ENCODE measurements around the gene C1QTNF12. TPM values are rescaled to one million over a fixed set of nuclear protein-coding genes. Genes with fewer than 3 reads are reported as not detected.

C1QTNF12 gene
- total RNA-seq, 2 experiments from 2014 or later = 2.6 to 4.9 TPM

- no peak overlapping the region for H3K4me3 Mint-ChIP-seq
- no peak overlapping the region for H3K27ac Mint-ChIP-seq
- ChIA-PET POLR2A (interaction anchor here (1.4 kb wide), 1 partner anchor 24 kb away, joined by 4 read pairs; no protein-coding TSS in a partner anchor), CTCF (no interaction called here)
- no peaks in the 10 kb centered on the region for H3K9me3 Mint-ChIP-seq
- peak; percentile 52 for ATAC-seq
- intact Hi-C loops (cut with micrococcal nuclease) = no loop called here
- no peaks in the 10 kb centered on the region for H3K36me3 Mint-ChIP-seq (ENCODE audit: low read depth)
- peak; percentile 40 for DNase-seq
- peaks cover 2% of the 10 kb centered on the region for H3K4me1 Mint-ChIP-seq (ENCODE audit: low read depth)
- H3K27me3 Mint-ChIP-seq = no peaks in the 10 kb centered on the region
- no peak for TF ChIP-seq CTCF (IDR thresholded peaks at IDR 0.05)
Measured at GRCh38 chr1:1281533-1282321, 35.2 kb upstream of the C1QTNF12 start.

GRCh38 chr1:1280782-1281481, 34.4 kb upstream of the C1QTNF12 start:
- TF ChIP-seq CTCF (IDR thresholded peaks at IDR 0.05) = no peak
- intact Hi-C loops (cut with micrococcal nuclease) = no loop called here
- Mint-ChIP-seq H3K36me3 (ENCODE audit: low read depth) (no peaks in the 10 kb centered on the region), H3K4me3 (no peak overlapping the region), H3K27me3 (no peaks in the 10 kb centered on the region), H3K4me1 (ENCODE audit: low read depth) (peaks cover 2% of the 10 kb centered on the region), H3K9me3 (no peaks in the 10 kb centered on the region), H3K27ac (no peak overlapping the region)
- no peak for ATAC-seq
- CTCF ChIA-PET = no interaction called here
- no peak for DNase-seq
- POLR2A ChIA-PET = interaction anchor here (1.4 kb wide), 1 partner anchor 23 kb away, joined by 4 read pairs; no protein-coding TSS in a partner anchor

- no peaks in the 10 kb centered on the region for H3K36me3 Mint-ChIP-seq (ENCODE audit: low read depth)
- H3K27ac Mint-ChIP-seq = no peak overlapping the region
- DNase-seq (no peak), ATAC-seq (no peak)
- TF ChIP-seq CTCF (IDR thresholded peaks at IDR 0.05) = no peak
- H3K9me3 Mint-ChIP-seq = no peaks in the 10 kb centered on the region
- ChIA-PET CTCF (interaction anchor here (1.1 to 1.2 kb wide), 2 partner anchors 11 to 157 kb away, joined by 3 read pairs; no protein-coding TSS in a partner anchor), POLR2A (no interaction called here)
- no peak overlapping the region for H3K4me3 Mint-ChIP-seq
- no peaks in the 10 kb centered on the region for H3K27me3 Mint-ChIP-seq
- intact Hi-C loops (cut with micrococcal nuclease) = no loop called here
- H3K4me1 Mint-ChIP-seq (ENCODE audit: low read depth) = peaks cover 7% of the 10 kb centered on the region
Measured at GRCh38 chr1:1279028-1279427, 32.5 kb upstream of the C1QTNF12 start.

DNA sequence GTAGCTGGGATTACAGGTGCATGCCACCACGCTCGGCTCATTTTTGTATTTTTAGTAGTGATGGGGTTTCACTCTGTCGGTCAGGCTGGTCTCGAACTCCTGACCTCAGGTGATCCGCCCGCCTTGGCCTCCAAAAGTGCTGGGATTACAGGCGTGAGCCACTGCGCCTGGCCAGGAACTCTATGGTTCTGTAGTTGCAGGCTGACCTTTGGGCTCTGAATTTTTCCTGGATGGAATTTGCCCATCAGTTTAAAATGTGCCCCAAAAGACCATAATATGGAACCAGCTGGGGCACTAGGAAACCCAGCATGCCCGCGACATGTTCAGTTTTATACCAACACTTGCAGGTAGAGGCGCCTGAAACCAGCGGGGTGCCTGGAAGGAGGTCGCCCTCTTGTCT, 32.1 kb upstream of the C1QTNF12 start:
- H3K36me3 Mint-ChIP-seq (ENCODE audit: low read depth) = no peaks in the 10 kb centered on the region
- POLR2A ChIA-PET = no interaction called here
- no peak for TF ChIP-seq CTCF (IDR thresholded peaks at IDR 0.05)
- intact Hi-C loops (cut with micrococcal nuclease) = no loop called here
- H3K9me3 Mint-ChIP-seq = no peaks in the 10 kb centered on the region
- no peak overlapping the region for H3K4me3 Mint-ChIP-seq
- no peak for ATAC-seq
- CTCF ChIA-PET = interaction anchor here (0.7 to 1.1 kb wide), 2 partner anchors 12 to 13 kb away, joined by 3 read pairs; no protein-coding TSS in a partner anchor
- no peaks in the 10 kb centered on the region for H3K27me3 Mint-ChIP-seq
- no peak overlapping the region for H3K27ac Mint-ChIP-seq
- peaks cover 7% of the 10 kb centered on the region for H3K4me1 Mint-ChIP-seq (ENCODE audit: low read depth)
- DNase-seq = no peak

DNA sequence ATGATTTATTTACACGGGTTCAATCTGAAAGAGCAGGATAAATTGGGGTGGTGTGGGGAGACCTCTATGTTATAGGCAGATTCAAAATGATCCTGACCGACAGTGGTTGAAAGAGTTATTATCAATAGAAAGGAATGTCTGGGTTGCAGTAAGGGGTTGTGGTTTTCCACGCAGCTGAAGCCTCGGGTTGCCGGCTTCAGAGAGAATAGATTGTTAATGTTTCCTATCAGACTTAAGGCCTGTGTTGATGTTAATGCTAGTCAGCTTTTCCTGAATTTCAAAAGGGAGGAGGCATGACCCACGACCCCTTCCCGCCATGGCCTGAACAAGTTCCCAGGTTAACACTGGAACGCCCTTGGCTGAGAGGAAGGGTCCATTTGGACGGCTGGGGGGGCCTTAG, 29.3 kb upstream of the C1QTNF12 start:
- no peak overlapping the region for H3K27ac Mint-ChIP-seq
- ChIA-PET CTCF (no interaction called here), POLR2A (interaction anchor here (1.0 to 1.4 kb wide), 2 partner anchors 9 to 11 kb away, joined by 3 read pairs; no protein-coding TSS in a partner anchor)
- intact Hi-C loops (cut with micrococcal nuclease) = no loop called here
- DNase-seq = no peak
- no peaks in the 10 kb centered on the region for H3K27me3 Mint-ChIP-seq
- H3K36me3 Mint-ChIP-seq (ENCODE audit: low read depth) = peaks cover 18% of the 10 kb centered on the region
- no peak for TF ChIP-seq CTCF (IDR thresholded peaks at IDR 0.05)
- H3K9me3 Mint-ChIP-seq = no peaks in the 10 kb centered on the region
- no peak for ATAC-seq
- H3K4me3 Mint-ChIP-seq = peak overlapping the region; percentile 11
- H3K4me1 Mint-ChIP-seq (ENCODE audit: low read depth) = peaks cover 24% of the 10 kb centered on the region

Measured in activated CD8-positive, alpha-beta T cell treated with anti-CD3 and anti-CD28 coated beads for 36 hours (primary cell).